WTC11 (cell line): ENCODE measurements around the gene GRPEL1. TPM values are rescaled to one million over a fixed set of nuclear protein-coding genes. Genes with fewer than 3 reads are reported as not detected.
A peak's percentile ranks its signal among the peaks of the same experiment; 100 is the strongest.
"Not testable (repeated sequence)": the region's sequence is repeated elsewhere in the genome, so short reads cannot be mapped to it uniquely, and the experiment has no call there.

ENCODE experiments used
- ATAC-seq: fragments of 200-7000 bp; cut with Tn5 transposase; 2 replicates; pipeline ENCODE4 v1.10.0; 2021; ENCODE audit warnings: mild to moderate bottlenecking, moderate library complexity
- CTCF ChIA-PET: fragments of 300-600 bp; sonication (Branson Sonifier 250); formaldehyde crosslinking; loops from one replicate; lab custom pipeline; 2021; ENCODE audit warnings: antibody characterized with exemption; lab: Charles Lee
- POLR2A ChIA-PET: fragments of 350-600 bp; sonication (Branson Sonifier 250); formaldehyde crosslinking; loops from one replicate; lab custom pipeline; 2021; ENCODE audit warnings: antibody characterized with exemption; lab: Charles Lee
- DNase-seq: peaks from one replicate; pipeline ENCODE4 v3.0.0; 2021; ENCODE audit warnings: low spot score
- H3K27ac Mint-ChIP-seq: 2 replicates; pipeline ENCODE4 v1.8.0; 2021; ENCODE audit warnings: mixed read lengths
- H3K27me3 Mint-ChIP-seq: 2 replicates; pipeline ENCODE4 v1.8.0; 2021; ENCODE audit warnings: low read depth, mild to moderate bottlenecking, moderate library complexity, mixed read lengths
- H3K36me3 Mint-ChIP-seq: 2 replicates; pipeline ENCODE4 v1.8.0; 2021; ENCODE audit warnings: mixed read lengths
- H3K4me1 Mint-ChIP-seq: 2 replicates; pipeline ENCODE4 v1.8.0; 2022; ENCODE audit warnings: mixed read lengths
- H3K4me3 Mint-ChIP-seq: 2 replicates; pipeline ENCODE4 v1.8.0; 2021; ENCODE audit warnings: mild to moderate bottlenecking, moderate library complexity, mixed read lengths
- H3K9me3 Mint-ChIP-seq: 2 replicates; pipeline ENCODE4 v1.8.0; 2021; ENCODE audit warnings: mixed read lengths
- ARID4B ChIP-seq: sonication (generic); formaldehyde crosslinking; IDR thresholded peaks from 2 replicates; pipeline ENCODE4 v1.8.0; 2023; ENCODE audit warnings: missing genetic modification reagents, mild to moderate bottlenecking, borderline replicate concordance
- CTCF ChIP-seq: fragments of 200-600 bp; IDR thresholded peaks from 2 replicates; pipeline ENCODE4 v1.8.0; 2022; ENCODE audit warnings: antibody characterized with exemption
- FOXP1 ChIP-seq: sonication (generic); formaldehyde crosslinking; IDR thresholded peaks from 2 replicates; pipeline ENCODE4 v1.8.0; 2022; ENCODE audit warnings: missing genetic modification reagents, mild to moderate bottlenecking, moderate library complexity, borderline replicate concordance
- GABPB1 ChIP-seq: sonication (generic); formaldehyde crosslinking; IDR thresholded peaks from 2 replicates; pipeline ENCODE4 v1.8.1; 2023; ENCODE audit warnings: mild to moderate bottlenecking, missing genetic modification reagents
- JUN ChIP-seq: sonication (generic); formaldehyde crosslinking; IDR thresholded peaks from 2 replicates; pipeline ENCODE4 v1.8.0; 2023; ENCODE audit warnings: mild to moderate bottlenecking, missing genetic modification reagents
- MAX ChIP-seq: sonication (generic); formaldehyde crosslinking; IDR thresholded peaks from 2 replicates; pipeline ENCODE4 v1.8.0; 2022; ENCODE audit warnings: mild to moderate bottlenecking, missing genetic modification reagents
- MYBL2 ChIP-seq: sonication (generic); formaldehyde crosslinking; IDR thresholded peaks from 2 replicates; pipeline ENCODE4 v1.8.1; 2023; ENCODE audit warnings: mild to moderate bottlenecking, moderate library complexity, missing genetic modification reagents
- RORB ChIP-seq: fragments of 250-450 bp; sonication (Bioruptor Pico); IDR thresholded peaks from 2 replicates; pipeline ENCODE4 v1.9.0; 2021; ENCODE audit warnings: mild to moderate bottlenecking
- SMAD3 ChIP-seq: sonication (generic); formaldehyde crosslinking; IDR thresholded peaks from 2 replicates; pipeline ENCODE4 v1.8.0; 2022; ENCODE audit warnings: missing genetic modification reagents, mild to moderate bottlenecking, borderline replicate concordance
- SP1 ChIP-seq: sonication (generic); formaldehyde crosslinking; conservative IDR thresholded peaks from 2 replicates; pipeline ENCODE4 v1.8.1; 2022; ENCODE audit warnings: missing genetic modification reagents
- ZBTB43 ChIP-seq: sonication (generic); formaldehyde crosslinking; IDR thresholded peaks from 2 replicates; pipeline ENCODE4 v1.8.1; 2023; ENCODE audit warnings: mild to moderate bottlenecking, missing genetic modification reagents
- ZNF263 ChIP-seq: sonication (generic); formaldehyde crosslinking; IDR thresholded peaks from 2 replicates; pipeline ENCODE4 v1.8.1; 2022; ENCODE audit warnings: low read depth, mild to moderate bottlenecking, moderate library complexity, missing genetic modification reagents
- ZNF671 ChIP-seq: fragments of 250-450 bp; sonication (Bioruptor Pico); IDR thresholded peaks from 2 replicates; pipeline ENCODE4 v1.8.0; 2021; ENCODE audit warnings: mild to moderate bottlenecking
- total RNA-seq: library from RNA; stranded (reverse); gene quantifications from 3 replicates; pipeline ENCODE4 v1.2.3, GENCODE V29; 2021

Gene GRPEL1
- total RNA-seq, 1 experiment from 2014 or later = 50.0 TPM

GRCh38 chr4:7103031-7103606 is 35.3 kb upstream of the GRPEL1 start (continued):
- TF ChIP-seq RORB (CRISPR knock-in tag) (no peak), JUN (no peak), SP1 (CRISPR knock-in tag) (peak; percentile 32; the same call in 1 of the 2 replicates), ARID4B (CRISPR knock-in tag) (no peak)

- POLR2A ChIA-PET = interaction anchor here (1.4 kb wide), 1 partner anchor 12 kb away, joined by 3 read pairs; no protein-coding TSS in a partner anchor
- DNase-seq, H3K27ac Mint-ChIP-seq, ATAC-seq, H3K36me3 Mint-ChIP-seq, H3K9me3 Mint-ChIP-seq: not testable (repeated sequence)
- Mint-ChIP-seq H3K27me3 (peaks cover 78% of the 10 kb centered on the region), H3K4me3 (peak overlapping the region; percentile 89), H3K4me1 (peaks cover 15% of the 10 kb centered on the region)
- CTCF ChIA-PET = interaction anchor here (0.8 to 2.3 kb wide), 32 partner anchors 10 to 1104 kb away, joined by 3 to 37 read pairs (median 6); partner anchors contain the start of genes GRPEL1, MAN2B2 and TADA2B
Measured at GRCh38 chr4:7102516-7102909, 34.6 kb upstream of the GRPEL1 start.

GRCh38 chr4:7101692-7102515 is 34.0 kb upstream of the GRPEL1 start:
- ChIA-PET CTCF (interaction anchor here (0.6 to 2.3 kb wide), 53 partner anchors 9 to 1103 kb away, joined by 3 to 37 read pairs (median 4); partner anchors contain the start of genes GRPEL1, MAN2B2, PSAPL1 and TADA2B), POLR2A (interaction anchor here (1.4 kb wide), 1 partner anchor 12 kb away, joined by 3 read pairs; no protein-coding TSS in a partner anchor)
- TF ChIP-seq GABPB1 (CRISPR knock-in tag) = no peak
- TF ChIP-seq SMAD3 (CRISPR knock-in tag) = no peak
- no peak for TF ChIP-seq ZNF263
- no peak for TF ChIP-seq ZBTB43 (CRISPR knock-in tag)
- TF ChIP-seq CTCF = peak; percentile 41; the same call in 1 of the 2 replicates
- TF ChIP-seq ZNF671 (CRISPR knock-in tag) = no peak
- peak; percentile 56; the same call in 1 of the 2 replicates for TF ChIP-seq FOXP1 (CRISPR knock-in tag)
- TF ChIP-seq MYBL2 = 0 out of 2 replicates have a peak, but pooled peaks have one; percentile 14
- TF ChIP-seq MAX (CRISPR knock-in tag) = peak; percentile 51; the same call in 1 of the 2 replicates
- peak; percentile 87 for ATAC-seq
- no peak overlapping the region for H3K27ac Mint-ChIP-seq
- peaks cover 85% of the 10 kb centered on the region for H3K27me3 Mint-ChIP-seq
- peak overlapping the region; percentile 89 for H3K4me3 Mint-ChIP-seq
- DNase-seq = peak; percentile 82
- H3K36me3 Mint-ChIP-seq = no peaks in the 10 kb centered on the region
- H3K9me3 Mint-ChIP-seq = no peaks in the 10 kb centered on the region
- H3K4me1 Mint-ChIP-seq = peaks cover 15% of the 10 kb centered on the region
